ENCODE results near the gene TARBP1. TPM values are rescaled to one million over a fixed set of nuclear protein-coding genes. Genes with fewer than 3 reads are reported as not detected.
"Not testable (repeated sequence)": the region's sequence is repeated elsewhere in the genome, so short reads cannot be mapped to it uniquely, and the experiment has no call there.

Gene TARBP1
- total and polyA plus RNA-seq, 3 donors from 2014 or later, result 29.5 to 39.8 (median 31.3) TPM

GRCh38 chr1:234369033-234369430 lies 109.9 kb downstream of the TARBP1 start:
- Histone ChIP-seq H3K4me3 (no peak overlapping the region), H3K9me3 (no peaks in the 10 kb centered on the region), H3K27ac (no peak overlapping the region), H3K36me3 (ENCODE audit: low read depth, missing control alignments) (no peaks in the 10 kb centered on the region), H3K27me3 (no peaks in the 10 kb centered on the region), H3K4me1 (no peaks in the 10 kb centered on the region)
- DNase-seq, result no peak
- WGBS, 2 donors, result 76 to 80% methylated on average over 3 of the region's 3 CpGs
- intact Hi-C loops (cut with DNase I; ENCODE audit: low total_unique reads), result no loop called here
- no peak for TF ChIP-seq POLR2A (IDR thresholded peaks at IDR 0.05)
- no peak for TF ChIP-seq CTCF (IDR thresholded peaks at IDR 0.05)

- Histone ChIP-seq H3K27ac (no peak overlapping the region), H3K4me3 (no peak overlapping the region), H3K4me1 (no peaks in the 10 kb centered on the region), H3K9me3 (no peaks in the 10 kb centered on the region), H3K36me3 (ENCODE audit: low read depth, missing control alignments) (no peaks in the 10 kb centered on the region), H3K27me3 (no peaks in the 10 kb centered on the region)
- TF ChIP-seq POLR2A (IDR thresholded peaks at IDR 0.05), result no peak
- no peak for TF ChIP-seq CTCF (IDR thresholded peaks at IDR 0.05)
- intact Hi-C loops (cut with DNase I; ENCODE audit: low total_unique reads), result no loop called here
- no peak for DNase-seq
- WGBS, 2 donors, result 76 to 78% methylated on average over 12 of the region's 12 CpGs
Measured at GRCh38 chr1:234368320-234369032, 110.5 kb downstream of the TARBP1 start.

GRCh38 chr1:234362558-234362957 lies 116.4 kb downstream of the TARBP1 start:
- TF ChIP-seq POLR2A (IDR thresholded peaks at IDR 0.05) (no peak), CTCF (IDR thresholded peaks at IDR 0.05) (no peak)
- H3K27me3 ChIP-seq, result no peaks in the 10 kb centered on the region
- intact Hi-C loops (cut with DNase I; ENCODE audit: low total_unique reads), result no loop called here
- H3K9me3 ChIP-seq, result no peaks in the 10 kb centered on the region
- whole genome bisulfite sequencing, 2 donors, result 51 to 72% methylated on average over 2 of the region's 2 CpGs
- no peaks in the 10 kb centered on the region for H3K36me3 ChIP-seq (ENCODE audit: low read depth, missing control alignments)
- DNase-seq, result no peak
- H3K4me1 ChIP-seq, result no peaks in the 10 kb centered on the region
- no peak overlapping the region for H3K4me3 ChIP-seq
- H3K27ac ChIP-seq, result no peak overlapping the region

- 86 to 92% methylated on average over 3 of the region's 3 CpGs for WGBS, 2 donors
- Histone ChIP-seq H3K4me1 (no peaks in the 10 kb centered on the region), H3K36me3 (ENCODE audit: low read depth, missing control alignments) (no peaks in the 10 kb centered on the region), H3K9me3 (no peaks in the 10 kb centered on the region), H3K27me3 (no peaks in the 10 kb centered on the region), H3K27ac (no peak overlapping the region), H3K4me3 (no peak overlapping the region)
- intact Hi-C loops (cut with DNase I; ENCODE audit: low total_unique reads), result no loop called here
- no peak for TF ChIP-seq CTCF (IDR thresholded peaks at IDR 0.05)
- TF ChIP-seq POLR2A (IDR thresholded peaks at IDR 0.05), result no peak
- no peak for DNase-seq
Measured at GRCh38 chr1:234361102-234361603, 117.8 kb downstream of the TARBP1 start.

- Histone ChIP-seq H3K36me3 (ENCODE audit: low read depth, missing control alignments) (no peaks in the 10 kb centered on the region), H3K9me3 (no peaks in the 10 kb centered on the region), H3K27ac (no peak overlapping the region), H3K27me3 (no peaks in the 10 kb centered on the region), H3K4me3 (no peak overlapping the region), H3K4me1 (no peaks in the 10 kb centered on the region)
- DNase-seq, result no peak
- intact Hi-C loops (cut with DNase I; ENCODE audit: low total_unique reads), result no loop called here
- TF ChIP-seq CTCF (IDR thresholded peaks at IDR 0.05) (no peak), POLR2A (IDR thresholded peaks at IDR 0.05) (no peak)
Measured at GRCh38 chr1:234357831-234358230, 121.1 kb downstream of the TARBP1 start.

GRCh38 chr1:234356615-234357269 lies 122.2 kb downstream of the TARBP1 start:
- peak; percentile 67 for DNase-seq
- H3K27ac ChIP-seq; H3K4me1 ChIP-seq; intact Hi-C loops (cut with DNase I; ENCODE audit: low total_unique reads); H3K27me3 ChIP-seq; H3K36me3 ChIP-seq (ENCODE audit: low read depth, missing control alignments); H3K9me3 ChIP-seq: not testable (repeated sequence)
- WGBS, 2 donors, result 31 to 43% methylated on average over 29 to 33 of the region's 35 CpGs
- H3K4me3 ChIP-seq, result peak overlapping the region; percentile 34 to 42

All from testis (tissue), 3 donors.